GM18498 (cell line): ENCODE data around the gene SYNGR1.
"Not testable (repeated sequence)": the region's sequence is repeated elsewhere in the genome, so short reads cannot be mapped to it uniquely, and the experiment has no call there.

Source experiments
- ATAC-seq: cut with Tn5 transposase; IDR thresholded peaks from one replicate; pipeline ENCODE4 v1.9.1; 2021; ENCODE audit warnings: mild to moderate bottlenecking, moderate library complexity; ENCODE audit not compliant: unreplicated experiment

SYNGR1 gene

GRCh38 chr22:39350757-39351688 is 1.2 kb downstream of the SYNGR1 start:
- ATAC-seq: no peak

GRCh38 chr22:39351689-39352214 is 2.0 kb downstream of the SYNGR1 start:
- ATAC-seq: no peak

GRCh38 chr22:39352306-39352891 is 2.6 kb downstream of the SYNGR1 start:
- no peak for ATAC-seq

- ATAC-seq: no peak
Observed at GRCh38 chr22:39353346-39353745, 3.6 kb downstream of the SYNGR1 start.

GRCh38 chr22:39355080-39355479 is 5.3 kb downstream of the SYNGR1 start:
- ATAC-seq: no peak

- not testable (repeated sequence) for ATAC-seq
Observed at GRCh38 chr22:39355805-39356204, 6.0 kb downstream of the SYNGR1 start.

- ATAC-seq: no peak
Observed at GRCh38 chr22:39356464-39356863, 6.7 kb downstream of the SYNGR1 start.

- not testable (repeated sequence) for ATAC-seq
Observed at GRCh38 chr22:39357110-39358108, 7.6 kb downstream of the SYNGR1 start.

- not testable (repeated sequence) for ATAC-seq
Observed at GRCh38 chr22:39358197-39358596, 8.4 kb downstream of the SYNGR1 start.

GRCh38 chr22:39359659-39360195 is 9.9 kb downstream of the SYNGR1 start:
- ATAC-seq: no peak

- no peak for ATAC-seq
Observed at GRCh38 chr22:39360242-39360641, 10.5 kb downstream of the SYNGR1 start.

- no peak for ATAC-seq
Observed at GRCh38 chr22:39360674-39361413, 11.1 kb downstream of the SYNGR1 start.

GRCh38 chr22:39361496-39361895 is 11.7 kb downstream of the SYNGR1 start:
- no peak for ATAC-seq

- ATAC-seq: no peak
Observed at GRCh38 chr22:39362271-39362670, 12.5 kb downstream of the SYNGR1 start.

GRCh38 chr22:39362932-39363331 is 13.1 kb downstream of the SYNGR1 start:
- no peak for ATAC-seq

GRCh38 chr22:39363751-39364515 is 14.1 kb downstream of the SYNGR1 start:
- ATAC-seq: no peak

- ATAC-seq: no peak
Observed at GRCh38 chr22:39364714-39365491, 15.1 kb downstream of the SYNGR1 start.

GRCh38 chr22:39365492-39365780 is 15.6 kb downstream of the SYNGR1 start:
- no peak for ATAC-seq
